IMR-90 (cell line): ENCODE results near the gene NUCB2.

Source experiments
- CEBPB ChIP-seq: IDR thresholded peaks from 2 replicates; pipeline ENCODE4 v1.6.1; 2012; ENCODE audit warnings: low read depth, low read length, improper control_type of control experiment
- MAFK ChIP-seq: IDR thresholded peaks from 2 replicates; pipeline ENCODE4 v1.6.1; 2012; ENCODE audit warnings: low read depth, low read length, improper control_type of control experiment
- MXI1 ChIP-seq: IDR thresholded peaks from 2 replicates; pipeline ENCODE4 v1.6.1; 2012; ENCODE audit warnings: low read depth, mild to moderate bottlenecking, low read length, moderate library complexity, borderline replicate concordance
- POLR2A ChIP-seq: IDR thresholded peaks from 2 replicates; pipeline ENCODE4 v1.6.1; 2012; ENCODE audit warnings: mild to moderate bottlenecking, low read depth, low read length
- RAD21 ChIP-seq: IDR thresholded peaks from 2 replicates; pipeline ENCODE4 v1.6.1; 2012; ENCODE audit warnings: low read length, improper control_type of control experiment
- RCOR1 ChIP-seq: IDR thresholded peaks from 2 replicates; pipeline ENCODE4 v1.6.1; 2012; ENCODE audit warnings: mild to moderate bottlenecking, low read length, improper control_type of control experiment; ENCODE audit not compliant: insufficient replicate concordance
- RFX5 ChIP-seq: IDR thresholded peaks from 2 replicates; pipeline ENCODE4 v1.8.0; 2012; ENCODE audit warnings: low read depth, mild to moderate bottlenecking, low read length, moderate library complexity
- SMC3 ChIP-seq: fragments of 150-350 bp; IDR thresholded peaks from 2 replicates; pipeline ENCODE4 v1.6.1; 2016; ENCODE audit warnings: low read depth, mild to moderate bottlenecking, antibody characterized with exemption, low read length, moderate library complexity
- TF ChIP-seq, protein P1 (sequence below): conservative IDR thresholded peaks from 2 replicates; pipeline ENCODE4 v1.5.1; 2012; ENCODE audit warnings: mild to moderate bottlenecking, low read depth, low read length, improper control_type of control experiment
- TF ChIP-seq, protein P2 (sequence below): fragments of 150-350 bp; IDR thresholded peaks from 2 replicates; pipeline ENCODE4 v1.6.1; 2017; ENCODE audit warnings: mild to moderate bottlenecking, antibody characterized with exemption, low read length, low read depth

DNA sequence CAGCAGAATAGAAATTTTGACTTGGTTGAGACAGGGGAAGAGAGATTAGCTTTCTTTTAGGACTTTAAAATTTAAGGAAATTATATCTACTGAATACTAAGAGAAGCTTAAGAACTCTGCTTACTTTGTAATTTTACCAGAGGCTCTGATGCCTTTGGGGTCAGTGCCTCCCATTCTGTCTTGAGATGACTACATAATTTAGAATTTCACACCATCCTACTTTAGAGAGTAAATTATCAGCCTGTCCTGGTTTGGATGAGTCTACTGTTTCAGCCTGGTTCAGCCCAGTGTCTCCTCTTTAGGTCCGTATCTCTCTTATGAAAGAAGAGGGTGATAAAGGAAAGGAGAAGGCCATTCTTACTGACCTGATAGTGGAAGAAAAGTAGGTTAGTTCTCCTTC is 9.8 kb downstream of the NUCB2 start:
- TF ChIP-seq, protein P1, sequence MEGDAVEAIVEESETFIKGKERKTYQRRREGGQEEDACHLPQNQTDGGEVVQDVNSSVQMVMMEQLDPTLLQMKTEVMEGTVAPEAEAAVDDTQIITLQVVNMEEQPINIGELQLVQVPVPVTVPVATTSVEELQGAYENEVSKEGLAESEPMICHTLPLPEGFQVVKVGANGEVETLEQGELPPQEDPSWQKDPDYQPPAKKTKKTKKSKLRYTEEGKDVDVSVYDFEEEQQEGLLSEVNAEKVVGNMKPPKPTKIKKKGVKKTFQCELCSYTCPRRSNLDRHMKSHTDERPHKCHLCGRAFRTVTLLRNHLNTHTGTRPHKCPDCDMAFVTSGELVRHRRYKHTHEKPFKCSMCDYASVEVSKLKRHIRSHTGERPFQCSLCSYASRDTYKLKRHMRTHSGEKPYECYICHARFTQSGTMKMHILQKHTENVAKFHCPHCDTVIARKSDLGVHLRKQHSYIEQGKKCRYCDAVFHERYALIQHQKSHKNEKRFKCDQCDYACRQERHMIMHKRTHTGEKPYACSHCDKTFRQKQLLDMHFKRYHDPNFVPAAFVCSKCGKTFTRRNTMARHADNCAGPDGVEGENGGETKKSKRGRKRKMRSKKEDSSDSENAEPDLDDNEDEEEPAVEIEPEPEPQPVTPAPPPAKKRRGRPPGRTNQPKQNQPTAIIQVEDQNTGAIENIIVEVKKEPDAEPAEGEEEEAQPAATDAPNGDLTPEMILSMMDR: no peak
- TF ChIP-seq CEBPB (no peak), POLR2A (no peak), MAFK (no peak), MXI1 (no peak), RCOR1 (no peak), SMC3 (no peak), RFX5 (no peak), RAD21 (no peak)
- TF ChIP-seq, protein P2, sequence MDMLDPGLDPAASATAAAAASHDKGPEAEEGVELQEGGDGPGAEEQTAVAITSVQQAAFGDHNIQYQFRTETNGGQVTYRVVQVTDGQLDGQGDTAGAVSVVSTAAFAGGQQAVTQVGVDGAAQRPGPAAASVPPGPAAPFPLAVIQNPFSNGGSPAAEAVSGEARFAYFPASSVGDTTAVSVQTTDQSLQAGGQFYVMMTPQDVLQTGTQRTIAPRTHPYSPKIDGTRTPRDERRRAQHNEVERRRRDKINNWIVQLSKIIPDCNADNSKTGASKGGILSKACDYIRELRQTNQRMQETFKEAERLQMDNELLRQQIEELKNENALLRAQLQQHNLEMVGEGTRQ: no peak
